ENCODE measurements around the gene PAGE2.
"Not testable (repeated sequence)": the region's sequence is repeated elsewhere in the genome, so short reads cannot be mapped to it uniquely, and the experiment has no call there.

PAGE2 gene

GRCh38 chrX:55120761-55121358, 32.0 kb downstream of the PAGE2 start:
- no peak for DNase-seq (ENCODE audit: extremely low read depth in 1 of 2, low read depth in 1 of 2)

GRCh38 chrX:55123900-55124299, 35.1 kb downstream of the PAGE2 start:
- DNase-seq (ENCODE audit: extremely low read depth in 1 of 2, low read depth in 1 of 2): no peak

- DNase-seq (ENCODE audit: extremely low read depth in 1 of 2, low read depth in 1 of 2): no peak
Measured at GRCh38 chrX:55127692-55128091, 38.9 kb downstream of the PAGE2 start.

- no peak for DNase-seq (ENCODE audit: extremely low read depth in 1 of 2, low read depth in 1 of 2)
Measured at GRCh38 chrX:55129361-55129760, 40.5 kb downstream of the PAGE2 start.

GRCh38 chrX:55130481-55130880, 41.7 kb downstream of the PAGE2 start:
- DNase-seq (ENCODE audit: extremely low read depth in 1 of 2, low read depth in 1 of 2): no peak

- DNase-seq (ENCODE audit: extremely low read depth in 1 of 2, low read depth in 1 of 2): no peak
Measured at GRCh38 chrX:55132416-55132815, 43.6 kb downstream of the PAGE2 start.

- no peak for DNase-seq (ENCODE audit: extremely low read depth in 1 of 2, low read depth in 1 of 2)
Measured at GRCh38 chrX:55135171-55135570, 46.4 kb downstream of the PAGE2 start.

GRCh38 chrX:55140800-55141199, 52.0 kb downstream of the PAGE2 start:
- DNase-seq (ENCODE audit: extremely low read depth in 1 of 2, low read depth in 1 of 2): not testable (repeated sequence)

Measured in activated CD8-positive, alpha-beta memory T cell treated with anti-CD3 and anti-CD28 coated beads for 1 hour (primary cell).